Left kidney (tissue), 8 donors: ENCODE results near the gene TPI1. TPM values are rescaled to one million over a fixed set of nuclear protein-coding genes. Genes with fewer than 3 reads are reported as not detected.

Source experiments
- DNase-seq: peaks from one replicate; pipeline ENCODE4 v3.0.0-alpha.2; 2013
- long read RNA-seq, 8 donors: transcript quantifications; one replicate each; lab custom pipeline, GENCODE V29; 2026
- polyA plus RNA-seq: library from polyadenylated mRNA; unstranded; fragments of 120-200 nt; gene quantifications from one replicate; pipeline ENCODE4 v1.2.1, GENCODE V29; 2013; ENCODE audit not compliant: insufficient read length

The TPI1 gene
- polyA plus RNA-seq, result 515 TPM
- long read RNA-seq, donor 1, transcript TPI1-201 (7 exons, 1,763 nt), result major isoform, 377 of 460 reads
- long read RNA-seq, donor 1, partial matches to known transcripts, result 40 of 460 reads
- long read RNA-seq, donor 1, other reads (novel, unspliced or antisense), result 40 of 460 reads
- long read RNA-seq, donor 2, transcript TPI1-201 (7 exons, 1,763 nt), result major isoform, 340 of 407 reads
- long read RNA-seq, donor 2, partial matches to known transcripts, result 41 of 407 reads
- long read RNA-seq, donor 2, other reads (novel, unspliced or antisense), result 26 of 407 reads
- long read RNA-seq, donor 3, transcript TPI1-201 (7 exons, 1,763 nt), result major isoform, 255 of 367 reads
- long read RNA-seq, donor 3, partial matches to known transcripts, result 91 of 367 reads
- long read RNA-seq, donor 3, other reads (novel, unspliced or antisense), result 21 of 367 reads
- long read RNA-seq, donor 4, transcript TPI1-201 (7 exons, 1,763 nt), result major isoform, 24 of 65 reads
- long read RNA-seq, donor 4, partial matches to known transcripts, result 34 of 65 reads
- long read RNA-seq, donor 4, other reads (novel, unspliced or antisense), result 6 of 65 reads
- long read RNA-seq, donor 5, transcript TPI1-204 (2 exons, 427 nt), result minor isoform, 7 of 1,007 reads
- long read RNA-seq, donor 5, transcript TPI1-201 (7 exons, 1,763 nt), result major isoform, 726 of 1,007 reads
- long read RNA-seq, donor 5, partial matches to known transcripts, result 198 of 1,007 reads
- long read RNA-seq, donor 5, other reads (novel, unspliced or antisense), result 76 of 1,007 reads
- long read RNA-seq, donor 6, transcript TPI1-201 (7 exons, 1,763 nt), result major isoform, 361 of 438 reads
- long read RNA-seq, donor 6, partial matches to known transcripts, result 23 of 438 reads
- long read RNA-seq, donor 6, other reads (novel, unspliced or antisense), result 51 of 438 reads
- long read RNA-seq, donor 7, transcript TPI1-201 (7 exons, 1,763 nt), result major isoform, 490 of 666 reads
- long read RNA-seq, donor 7, partial matches to known transcripts, result 123 of 666 reads
- long read RNA-seq, donor 7, other reads (novel, unspliced or antisense), result 48 of 666 reads
- long read RNA-seq, donor 8, transcript TPI1-201 (7 exons, 1,763 nt), result major isoform, 140 of 162 reads
- long read RNA-seq, donor 8, partial matches to known transcripts, result 15 of 162 reads
- long read RNA-seq, donor 8, other reads (novel, unspliced or antisense), result 7 of 162 reads

DNA sequence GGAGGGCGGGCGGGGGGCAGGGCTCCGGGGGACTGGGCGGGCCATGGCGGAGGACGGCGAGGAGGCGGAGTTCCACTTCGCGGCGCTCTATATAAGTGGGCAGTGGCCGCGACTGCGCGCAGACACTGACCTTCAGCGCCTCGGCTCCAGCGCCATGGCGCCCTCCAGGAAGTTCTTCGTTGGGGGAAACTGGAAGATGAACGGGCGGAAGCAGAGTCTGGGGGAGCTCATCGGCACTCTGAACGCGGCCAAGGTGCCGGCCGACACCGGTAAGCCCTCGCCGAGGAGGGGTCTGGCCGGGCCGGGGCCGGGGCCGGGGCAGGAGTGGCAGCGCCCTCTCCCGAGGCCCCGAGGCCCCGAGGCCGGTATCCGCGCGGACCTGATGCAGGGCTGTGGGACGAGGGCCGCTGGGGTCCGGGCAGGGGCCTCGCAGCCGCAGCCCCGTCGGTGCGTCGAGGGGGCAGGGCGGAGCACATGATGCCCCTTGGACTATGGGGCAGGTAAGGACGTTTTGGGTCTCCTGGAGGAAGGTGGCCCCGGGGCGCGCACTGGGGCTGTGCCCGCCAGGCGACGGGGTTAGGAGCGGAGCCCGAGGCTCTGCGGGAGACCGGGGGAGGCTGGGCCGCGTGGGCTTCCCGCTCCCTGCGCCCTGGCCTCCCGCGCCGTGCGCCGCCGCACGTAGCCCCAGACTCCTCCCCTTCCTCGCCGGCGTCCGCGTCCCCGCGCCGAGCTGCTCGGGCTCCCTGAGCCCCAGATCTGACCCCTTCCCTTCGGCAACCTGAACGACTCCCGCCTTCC, at the start of gene TPI1:
Gene TPI1, plus strand, starts transcription at position 119 of the 798 bp plus-strand sequence. Its CDS starts 36 bp downstream, at position 155.
- DNase-seq, result peak; percentile 69

DNA sequence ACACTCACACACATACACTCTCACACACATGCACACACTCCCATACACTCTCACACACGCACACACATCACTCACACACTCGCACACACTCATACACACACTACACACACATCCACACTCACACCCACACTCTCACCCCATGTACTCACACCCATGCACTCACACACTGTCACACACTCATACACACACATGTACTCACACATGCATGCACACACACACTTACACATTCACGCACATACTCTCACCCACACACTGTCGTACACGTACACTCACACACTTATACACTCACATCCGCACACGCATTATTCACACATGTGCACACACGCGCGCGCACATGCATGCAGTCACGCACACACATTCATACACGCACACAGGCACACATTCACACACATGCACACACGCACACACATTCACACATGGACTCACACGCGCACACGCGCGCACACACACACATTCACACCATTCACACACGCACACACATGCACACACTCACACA, 49.6 kb upstream of the TPI1 start:
- DNase-seq, result no peak

DNA sequence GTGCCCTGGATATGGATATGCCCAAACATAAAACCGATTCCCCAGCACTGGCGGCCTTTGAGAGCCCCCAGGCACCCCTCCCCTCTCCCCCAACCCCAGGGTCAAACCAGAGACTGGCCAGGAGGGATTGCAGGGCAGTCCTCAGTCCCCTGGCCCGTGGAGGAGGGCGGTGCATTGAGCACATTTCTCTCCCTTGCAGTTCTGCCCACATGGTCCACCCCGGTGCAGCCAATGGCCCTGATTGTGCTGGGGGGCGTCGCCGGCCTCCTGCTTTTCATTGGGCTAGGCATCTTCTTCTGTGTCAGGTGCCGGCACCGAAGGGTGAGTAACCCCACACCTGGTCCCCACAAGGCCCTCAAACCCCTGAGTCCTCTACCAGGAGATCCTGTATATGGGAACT, 49.1 kb upstream of the TPI1 start:
- DNase-seq, result no peak

- DNase-seq, result no peak
Measured at GRCh38 chr12:6818645-6819044, 48.7 kb upstream of the TPI1 start.

GRCh38 chr12:6819106-6820030, 48.0 kb upstream of the TPI1 start:
- no peak for DNase-seq

- no peak for DNase-seq
Measured at GRCh38 chr12:6820166-6820565, 47.2 kb upstream of the TPI1 start.

GRCh38 chr12:6821591-6822425, 45.5 kb upstream of the TPI1 start, which contains the start of gene GPR162:
TSS of gene GPR162 (plus strand) at chr12:6821821. CDS start at chr12:6823899, 2,078 bp downstream.
- DNase-seq, result peak; percentile 90

GRCh38 chr12:6822426-6823135, 44.8 kb upstream of the TPI1 start:
- no peak for DNase-seq

DNA sequence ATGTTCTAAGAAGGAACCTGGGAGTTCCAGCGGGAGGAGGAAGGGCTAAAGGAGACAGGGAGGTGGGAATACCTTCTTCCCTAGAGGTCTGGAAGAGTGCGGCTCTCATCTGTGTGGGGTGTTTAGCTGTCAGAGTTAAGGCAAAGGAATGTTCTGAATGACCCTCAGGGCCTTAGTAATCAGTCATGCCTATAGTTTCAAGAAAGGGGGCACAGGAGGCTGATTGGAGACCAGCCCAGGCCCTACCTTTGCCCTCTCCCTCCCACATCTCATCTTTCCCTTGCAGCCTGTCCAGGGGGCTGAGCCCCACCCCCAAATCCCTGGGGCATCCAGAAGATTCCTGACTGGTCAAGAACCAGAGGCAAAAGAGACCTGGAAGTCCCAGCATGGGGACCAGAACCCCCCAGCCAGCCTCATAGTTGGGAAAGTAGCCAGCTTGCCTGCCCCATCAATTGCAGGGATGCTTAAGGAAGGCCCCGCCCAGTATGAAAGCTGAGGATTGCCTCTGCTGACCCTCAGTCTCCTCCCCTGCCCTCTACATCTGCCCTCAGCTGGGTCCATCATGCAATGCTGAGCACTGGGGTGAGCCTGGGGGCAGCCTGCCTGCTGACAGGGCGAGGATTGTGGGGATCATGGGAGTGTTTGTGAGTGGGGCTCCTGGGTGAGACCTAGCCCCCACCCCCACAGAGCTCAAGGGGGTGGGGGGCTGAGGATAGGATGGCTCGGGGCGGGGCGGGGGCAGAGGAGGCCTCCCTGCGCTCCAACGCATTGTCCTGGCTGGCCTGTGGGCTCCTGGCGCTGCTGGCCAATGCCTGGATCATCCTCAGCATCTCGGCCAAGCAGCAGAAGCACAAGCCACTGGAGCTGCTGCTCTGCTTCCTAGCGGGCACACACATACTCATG, 43.9 kb upstream of the TPI1 start:
- no peak for DNase-seq

- DNase-seq, result no peak
Measured at GRCh38 chr12:6824085-6824775, 43.1 kb upstream of the TPI1 start.

DNA sequence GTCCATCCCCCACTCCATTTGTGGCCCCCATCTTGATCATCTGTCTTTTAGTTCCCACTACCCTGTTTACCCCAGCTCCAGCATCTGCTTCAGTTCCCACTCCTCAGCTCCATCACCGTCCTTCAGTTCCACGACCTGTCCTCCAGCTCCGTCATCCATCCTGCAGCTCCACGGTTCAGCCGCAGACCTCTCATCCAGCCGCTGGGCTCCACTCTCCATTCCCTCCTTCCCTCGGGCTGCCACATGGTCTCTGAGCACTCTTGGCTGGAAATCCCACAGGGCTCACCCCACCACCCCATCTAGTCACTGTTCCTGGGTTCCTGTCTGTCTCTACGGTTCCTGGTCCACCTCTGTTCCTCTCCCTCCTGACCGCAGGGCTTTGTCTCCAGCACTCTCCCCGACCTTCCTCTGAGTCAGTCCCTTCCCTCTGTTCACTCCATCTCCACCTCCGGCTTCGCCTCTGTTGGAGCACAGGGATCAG, 42.4 kb upstream of the TPI1 start:
- DNase-seq, result no peak

- peak; percentile 88 for DNase-seq
Measured at GRCh38 chr12:6825398-6826124, 41.8 kb upstream of the TPI1 start.

DNA sequence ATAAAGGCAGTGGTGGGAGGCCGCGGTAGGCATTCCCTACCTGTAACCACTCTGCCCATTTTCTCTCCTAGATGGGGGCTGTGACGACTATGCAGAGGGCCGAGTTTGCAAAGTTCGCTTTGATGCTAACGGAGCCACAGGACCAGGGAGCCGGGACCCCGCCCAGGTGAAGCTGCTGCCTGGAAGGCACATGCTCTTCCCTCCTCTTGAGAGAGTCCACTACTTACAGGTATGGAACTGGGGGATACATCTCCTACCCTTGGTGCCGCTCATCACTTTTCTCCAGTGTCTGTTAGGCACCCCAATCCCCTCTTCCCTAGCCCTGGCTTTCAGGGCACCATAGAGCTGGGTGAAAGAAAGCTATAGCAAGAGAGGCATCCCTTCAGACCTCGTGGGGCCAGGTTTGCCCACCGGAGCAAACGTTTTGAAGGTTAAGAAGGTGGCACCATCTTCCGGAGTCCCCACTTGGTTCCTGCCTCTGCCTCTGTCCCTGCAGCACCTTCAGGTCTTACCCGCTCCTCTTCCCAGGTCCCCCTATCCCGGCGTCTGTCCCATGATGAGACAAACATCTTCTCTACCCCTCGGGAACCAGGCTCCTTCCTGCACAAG, 41.1 kb upstream of the TPI1 start:
- no peak for DNase-seq

DNA sequence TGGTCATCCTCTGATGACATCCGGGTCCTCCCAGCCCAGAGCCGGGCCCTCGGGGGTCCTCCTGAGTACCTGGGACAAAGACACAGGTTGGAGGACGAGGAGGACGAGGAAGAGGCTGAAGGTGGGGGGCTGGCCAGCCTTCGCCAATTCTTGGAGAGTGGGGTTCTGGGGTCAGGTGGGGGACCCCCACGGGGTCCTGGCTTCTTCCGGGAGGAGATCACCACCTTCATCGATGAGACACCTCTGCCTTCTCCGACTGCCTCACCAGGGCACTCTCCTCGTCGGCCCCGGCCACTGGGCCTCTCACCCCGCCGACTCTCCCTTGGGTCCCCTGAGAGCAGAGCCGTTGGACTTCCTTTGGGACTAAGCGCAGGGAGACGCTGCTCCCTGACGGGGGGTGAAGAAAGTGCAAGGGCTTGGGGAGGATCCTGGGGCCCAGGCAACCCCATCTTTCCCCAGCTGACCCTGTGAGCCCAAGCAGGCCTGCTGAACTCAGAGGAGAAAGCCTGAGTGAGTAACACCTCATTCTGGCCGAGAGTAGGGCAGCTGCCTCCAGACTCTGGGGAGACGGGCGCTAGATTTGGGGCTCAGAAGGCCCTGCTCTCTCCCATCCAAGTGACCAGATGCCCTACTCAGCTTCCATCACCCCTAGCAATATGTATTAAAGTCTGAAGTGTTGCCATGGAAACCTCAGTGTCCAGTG, 40.4 kb upstream of the TPI1 start:
- no peak for DNase-seq

- DNase-seq, result peak; percentile 87
Measured at GRCh38 chr12:6827437-6827911, 39.9 kb upstream of the TPI1 start.
